Testis (tissue), 3 donors: ENCODE results near the gene TINAG. TPM values are rescaled to one million over a fixed set of nuclear protein-coding genes. Genes with fewer than 3 reads are reported as not detected.

Experiments used
- DNase-seq: peaks from one replicate; pipeline ENCODE4 v3.0.0-alpha.2; 2019
- H3K27ac ChIP-seq, 2 donors: fragments of 200-600 bp; sonication (generic); one replicate each; pipeline ENCODE4 v1.5.1; 2019
- H3K27me3 ChIP-seq: fragments of 200-600 bp; sonication (generic); one replicate; pipeline ENCODE4 v1.5.1; 2019
- H3K36me3 ChIP-seq: fragments of 200-600 bp; sonication (generic); one replicate; pipeline ENCODE4 v1.5.1; 2017; ENCODE audit warnings: low read depth; ENCODE audit errors: missing control alignments
- H3K4me1 ChIP-seq: fragments of 200-600 bp; sonication (generic); one replicate; pipeline ENCODE4 v1.5.1; 2019
- H3K4me3 ChIP-seq, 2 donors: fragments of 200-600 bp; sonication (generic); one replicate each; pipeline ENCODE4 v1.5.1; 2017 to 2019
- H3K9me3 ChIP-seq: fragments of 200-600 bp; sonication (generic); one replicate; pipeline ENCODE4 v1.5.1; 2017
- POLR2A ChIP-seq: fragments of 450-650 bp; IDR thresholded peaks from one replicate; pipeline ENCODE4 v1.6.1; 2017; ENCODE audit warnings: antibody characterized with exemption, mild to moderate bottlenecking, moderate library complexity
- WGBS, 2 donors: methylation state at CpG; one replicate each; pipeline ENCODE4 v1.1.5; 2018; 5-methylcytosine and 5-hydroxymethylcytosine counted together
- intact Hi-C: fragments of 100-400 bp; cut with DNase I; formaldehyde crosslinking; loops from one replicate; pipeline ENCODE4 v1.15.1; 2023; ENCODE audit warnings: low total_unique reads
- polyA plus RNA-seq: library from polyadenylated mRNA; stranded (reverse); fragments of 350-450 nt; fragmentation: Illumina TruSeq; extraction: RNeasy Lipid Tissue Mini Kit (QIAGEN cat#74804); gene quantifications from one replicate; pipeline ENCODE4 v1.2.3, GENCODE V29; 2014; ENCODE audit warnings: low read depth, low replicate concordance; ENCODE audit not compliant: insufficient read depth
- total RNA-seq, 2 donors: library from RNA; depleted of rRNA; stranded (reverse); fragments of >200 nt; gene quantifications; one replicate each; pipeline ENCODE4 v1.2.3, GENCODE V29; 2016
- TF ChIP-seq, protein P1 (sequence below), 3 experiments: fragments of 450-650 bp in 2 of 3; fragments of 200-600 bp in 1 of 3; sonication (generic) in 1 of 3; IDR thresholded peaks; one replicate each; pipeline ENCODE4 v1.5.1; 2016 to 2019; ENCODE audit warnings: antibody characterized with exemption in 3 of 3, mild to moderate bottlenecking in 2 of 3, moderate library complexity in 1 of 3

TINAG gene
- total and polyA plus RNA-seq, 3 donors from 2014 or later: not detected

GRCh38 chr6:54289426-54289825 lies 18.8 kb upstream of the TINAG start:
- Histone ChIP-seq H3K36me3 (no peaks in the 10 kb centered on the region), H3K27me3 (no peaks in the 10 kb centered on the region), H3K27ac (no peak overlapping the region), H3K9me3 (no peaks in the 10 kb centered on the region), H3K4me3 (no peak overlapping the region), H3K4me1 (no peaks in the 10 kb centered on the region)
- no peak for DNase-seq
- intact Hi-C loops: no loop called here
- TF ChIP-seq, protein P1, sequence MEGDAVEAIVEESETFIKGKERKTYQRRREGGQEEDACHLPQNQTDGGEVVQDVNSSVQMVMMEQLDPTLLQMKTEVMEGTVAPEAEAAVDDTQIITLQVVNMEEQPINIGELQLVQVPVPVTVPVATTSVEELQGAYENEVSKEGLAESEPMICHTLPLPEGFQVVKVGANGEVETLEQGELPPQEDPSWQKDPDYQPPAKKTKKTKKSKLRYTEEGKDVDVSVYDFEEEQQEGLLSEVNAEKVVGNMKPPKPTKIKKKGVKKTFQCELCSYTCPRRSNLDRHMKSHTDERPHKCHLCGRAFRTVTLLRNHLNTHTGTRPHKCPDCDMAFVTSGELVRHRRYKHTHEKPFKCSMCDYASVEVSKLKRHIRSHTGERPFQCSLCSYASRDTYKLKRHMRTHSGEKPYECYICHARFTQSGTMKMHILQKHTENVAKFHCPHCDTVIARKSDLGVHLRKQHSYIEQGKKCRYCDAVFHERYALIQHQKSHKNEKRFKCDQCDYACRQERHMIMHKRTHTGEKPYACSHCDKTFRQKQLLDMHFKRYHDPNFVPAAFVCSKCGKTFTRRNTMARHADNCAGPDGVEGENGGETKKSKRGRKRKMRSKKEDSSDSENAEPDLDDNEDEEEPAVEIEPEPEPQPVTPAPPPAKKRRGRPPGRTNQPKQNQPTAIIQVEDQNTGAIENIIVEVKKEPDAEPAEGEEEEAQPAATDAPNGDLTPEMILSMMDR (IDR thresholded peaks at IDR 0.05): no peak
- no peak for TF ChIP-seq POLR2A
- WGBS, 2 donors: 84 to 85% methylated on average over 4 of the region's 4 CpGs

GRCh38 chr6:54291146-54291545 lies 17.1 kb upstream of the TINAG start:
- intact Hi-C loops: no loop called here
- H3K27me3 ChIP-seq: no peaks in the 10 kb centered on the region
- WGBS, 2 donors: 50 to 64% methylated on average over 2 of the region's 2 CpGs
- H3K27ac ChIP-seq: no peak overlapping the region
- no peaks in the 10 kb centered on the region for H3K36me3 ChIP-seq
- H3K4me3 ChIP-seq: no peak overlapping the region
- H3K4me1 ChIP-seq: no peaks in the 10 kb centered on the region
- no peak for DNase-seq
- TF ChIP-seq, protein P1 (IDR thresholded peaks at IDR 0.05): no peak
- TF ChIP-seq POLR2A: no peak
- H3K9me3 ChIP-seq: no peaks in the 10 kb centered on the region

GRCh38 chr6:54291738-54292137 lies 16.5 kb upstream of the TINAG start:
- WGBS, 2 donors: 48 to 59% methylated on average over 2 of the region's 2 CpGs
- H3K27me3 ChIP-seq: no peaks in the 10 kb centered on the region
- H3K36me3 ChIP-seq: no peaks in the 10 kb centered on the region
- intact Hi-C loops: no loop called here
- no peak overlapping the region for H3K4me3 ChIP-seq
- H3K4me1 ChIP-seq: no peaks in the 10 kb centered on the region
- TF ChIP-seq, protein P1 (IDR thresholded peaks at IDR 0.05): no peak
- no peak for TF ChIP-seq POLR2A
- no peak overlapping the region for H3K27ac ChIP-seq
- DNase-seq: no peak
- H3K9me3 ChIP-seq: no peaks in the 10 kb centered on the region

DNA sequence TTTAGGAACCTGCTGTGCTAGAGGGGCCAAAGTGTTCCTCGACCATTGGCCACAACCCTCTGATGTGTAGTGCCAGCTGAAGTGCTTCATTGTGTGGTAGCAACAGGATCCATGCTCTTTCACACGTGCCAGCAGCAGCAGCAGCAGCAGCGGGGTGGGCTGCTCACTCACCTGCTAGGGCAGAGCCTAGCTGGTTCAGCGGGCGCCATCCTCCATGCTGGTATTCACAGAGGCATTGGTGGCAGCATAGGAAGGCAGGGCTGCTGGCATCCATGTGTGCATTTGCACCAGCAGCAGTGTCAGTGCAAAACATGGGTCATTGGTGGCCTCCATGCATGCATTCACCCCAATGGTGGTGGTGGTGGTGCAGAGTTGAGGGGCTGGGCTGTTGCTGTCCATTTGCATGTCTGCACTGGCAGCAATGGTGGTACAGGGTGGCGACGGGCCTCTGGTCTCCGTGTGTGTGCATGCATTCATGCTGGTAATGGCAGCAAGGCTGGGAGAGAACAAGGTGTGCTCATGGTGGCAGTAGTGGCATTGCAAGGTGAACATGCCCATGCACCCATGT lies 13.2 kb upstream of the TINAG start:
- Histone ChIP-seq H3K4me3 (no peak overlapping the region), H3K4me1 (no peaks in the 10 kb centered on the region), H3K36me3 (no peaks in the 10 kb centered on the region), H3K27ac (no peak overlapping the region), H3K9me3 (no peaks in the 10 kb centered on the region), H3K27me3 (no peaks in the 10 kb centered on the region)
- intact Hi-C loops: no loop called here
- 93% methylated on average over 4 to 8 of the region's 8 CpGs for WGBS, 2 donors
- no peak for DNase-seq
- TF ChIP-seq, protein P1 (IDR thresholded peaks at IDR 0.05): no peak

- DNase-seq: no peak
- no peaks in the 10 kb centered on the region for H3K27me3 ChIP-seq
- H3K4me3 ChIP-seq: no peak overlapping the region
- H3K27ac ChIP-seq: no peak overlapping the region
- H3K9me3 ChIP-seq: no peaks in the 10 kb centered on the region
- TF ChIP-seq POLR2A: no peak
- TF ChIP-seq, protein P1 (IDR thresholded peaks at IDR 0.05): no peak
- H3K36me3 ChIP-seq: no peaks in the 10 kb centered on the region
- intact Hi-C loops: no loop called here
- no peaks in the 10 kb centered on the region for H3K4me1 ChIP-seq
- 33 to 44% methylated on average over 2 of the region's 2 CpGs for WGBS, 2 donors
Measured at GRCh38 chr6:54299542-54300269, 8.5 kb upstream of the TINAG start.
